Measurements from ENCODE around the gene CCDC63.

The CCDC63 gene

DNA sequence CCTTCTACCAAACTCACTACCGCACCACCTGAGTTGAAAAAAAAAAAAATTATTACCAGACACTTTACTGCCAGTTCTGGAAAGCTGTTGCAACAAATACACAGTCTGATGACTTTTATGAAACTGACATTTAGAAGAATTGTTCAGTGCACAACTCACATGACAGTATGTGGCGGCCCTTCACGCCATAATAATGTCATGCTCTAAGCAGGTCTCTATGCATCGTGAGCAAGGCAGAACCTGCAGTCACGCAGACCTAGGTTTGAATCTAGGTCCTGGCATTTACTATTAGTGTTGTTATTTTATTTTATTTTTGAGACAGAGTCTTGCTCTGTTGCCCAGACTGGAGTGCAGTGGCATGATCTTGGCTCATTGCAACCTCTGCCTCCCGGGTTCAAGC is 65.5 kb downstream of the CCDC63 start:
- Histone ChIP-seq H3K4me3 (ENCODE audit: low read depth, low read length) (no peak overlapping the region), H3K27ac (no peak overlapping the region), H3K9me3 (ENCODE audit: control insufficient read depth, low read length) (no peaks in the 10 kb centered on the region), H3K4me2 (ENCODE audit: low read length) (no peak overlapping the region), H2AFZ (no peak overlapping the region), H3K4me1 (no peaks in the 10 kb centered on the region), H3K27me3 (ENCODE audit: control insufficient read depth, insufficient read depth, low read length) (no peaks in the 10 kb centered on the region), H3K79me2 (no peaks in the 10 kb centered on the region), H3K9ac (no peak overlapping the region), H3K36me3 (ENCODE audit: control insufficient read depth, insufficient read depth, low read length) (no peaks in the 10 kb centered on the region)
- TF ChIP-seq, protein P1, sequence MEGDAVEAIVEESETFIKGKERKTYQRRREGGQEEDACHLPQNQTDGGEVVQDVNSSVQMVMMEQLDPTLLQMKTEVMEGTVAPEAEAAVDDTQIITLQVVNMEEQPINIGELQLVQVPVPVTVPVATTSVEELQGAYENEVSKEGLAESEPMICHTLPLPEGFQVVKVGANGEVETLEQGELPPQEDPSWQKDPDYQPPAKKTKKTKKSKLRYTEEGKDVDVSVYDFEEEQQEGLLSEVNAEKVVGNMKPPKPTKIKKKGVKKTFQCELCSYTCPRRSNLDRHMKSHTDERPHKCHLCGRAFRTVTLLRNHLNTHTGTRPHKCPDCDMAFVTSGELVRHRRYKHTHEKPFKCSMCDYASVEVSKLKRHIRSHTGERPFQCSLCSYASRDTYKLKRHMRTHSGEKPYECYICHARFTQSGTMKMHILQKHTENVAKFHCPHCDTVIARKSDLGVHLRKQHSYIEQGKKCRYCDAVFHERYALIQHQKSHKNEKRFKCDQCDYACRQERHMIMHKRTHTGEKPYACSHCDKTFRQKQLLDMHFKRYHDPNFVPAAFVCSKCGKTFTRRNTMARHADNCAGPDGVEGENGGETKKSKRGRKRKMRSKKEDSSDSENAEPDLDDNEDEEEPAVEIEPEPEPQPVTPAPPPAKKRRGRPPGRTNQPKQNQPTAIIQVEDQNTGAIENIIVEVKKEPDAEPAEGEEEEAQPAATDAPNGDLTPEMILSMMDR (IDR thresholded peaks at IDR 0.05), result no peak

DNA sequence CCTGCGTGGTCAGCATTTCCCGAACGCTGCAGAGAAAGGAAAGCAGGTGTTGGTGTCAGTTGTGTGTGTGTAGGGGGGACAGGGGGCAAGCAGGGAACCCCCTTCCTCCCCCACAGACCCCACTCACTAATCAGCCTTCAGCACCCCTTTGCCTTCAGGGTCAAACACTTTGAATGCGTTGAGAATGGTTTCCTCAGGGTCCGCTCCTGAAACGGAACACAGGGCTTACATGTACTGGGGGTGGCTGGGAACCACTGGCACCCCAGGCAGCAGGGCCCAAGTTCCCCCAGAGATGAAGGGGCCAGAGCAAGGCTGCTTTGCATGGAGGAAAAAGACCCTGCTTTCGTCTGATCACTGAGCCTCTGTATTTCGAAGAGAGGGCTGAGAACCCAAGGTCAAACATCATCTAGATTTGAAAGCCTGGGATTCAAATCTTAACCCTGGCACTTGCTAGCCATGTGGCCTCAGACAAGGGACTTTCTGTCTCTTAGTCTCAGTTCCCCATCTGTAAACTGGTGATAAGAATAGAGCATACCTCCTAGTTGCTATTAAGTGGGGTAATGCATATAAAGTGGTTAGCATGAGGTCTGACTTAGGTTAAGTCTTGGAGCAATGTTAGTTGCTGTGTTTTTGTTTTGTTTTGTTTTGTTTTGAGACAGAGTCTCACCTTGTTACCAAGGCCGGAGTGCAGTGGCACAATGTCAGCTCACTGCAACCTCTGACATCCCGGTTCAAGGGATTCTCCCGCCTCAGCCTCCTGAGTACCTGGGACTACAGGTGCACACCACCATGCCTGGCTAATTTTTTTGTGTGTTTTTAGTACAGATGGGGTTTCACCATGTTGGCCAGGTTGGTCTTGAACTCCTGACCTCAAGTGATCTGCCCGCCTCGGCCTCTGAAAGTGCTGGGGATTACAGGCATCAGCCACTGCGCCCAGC is 66.6 kb downstream of the CCDC63 start:
- H3K9me3 ChIP-seq (ENCODE audit: control insufficient read depth, low read length), result no peaks in the 10 kb centered on the region
- H3K4me3 ChIP-seq (ENCODE audit: low read depth, low read length), result no peak overlapping the region
- no peaks in the 10 kb centered on the region for H3K79me2 ChIP-seq
- no peaks in the 10 kb centered on the region for H3K36me3 ChIP-seq (ENCODE audit: control insufficient read depth, insufficient read depth, low read length)
- no peaks in the 10 kb centered on the region for H3K27me3 ChIP-seq (ENCODE audit: control insufficient read depth, insufficient read depth, low read length)
- no peak overlapping the region for H3K4me2 ChIP-seq (ENCODE audit: low read length)
- TF ChIP-seq, protein P1 (IDR thresholded peaks at IDR 0.05), result no peak
- H2AFZ ChIP-seq, result no peak overlapping the region
- no peaks in the 10 kb centered on the region for H3K4me1 ChIP-seq
- no peak overlapping the region for H3K9ac ChIP-seq
- H3K27ac ChIP-seq, result no peak overlapping the region

DNA sequence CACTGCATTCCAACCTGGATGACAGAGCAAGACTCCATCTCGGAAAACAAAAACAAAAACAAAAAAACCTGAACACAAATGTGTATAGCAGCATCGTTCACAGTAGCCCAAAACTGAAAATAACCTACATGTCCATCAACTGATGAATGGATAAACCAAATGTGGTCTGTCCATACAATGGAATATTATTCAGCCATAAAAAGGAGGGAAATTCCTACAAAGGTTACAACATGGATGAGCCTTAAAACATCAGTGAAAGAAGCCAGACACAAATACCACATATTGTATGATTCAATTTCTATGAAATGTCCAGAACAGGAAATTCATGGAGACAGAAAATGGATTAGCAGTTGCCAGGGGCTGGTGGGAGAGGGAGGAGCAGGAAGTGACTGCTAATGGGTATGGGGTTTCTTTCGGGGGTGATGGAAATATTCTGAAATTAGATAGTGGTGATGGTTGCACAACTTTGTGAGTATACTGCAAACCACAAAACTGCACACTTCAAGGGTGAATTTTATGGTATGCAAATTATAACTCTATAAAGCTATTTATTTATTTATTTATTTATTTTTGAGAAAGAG is 69.6 kb downstream of the CCDC63 start:
- Histone ChIP-seq H3K79me2 (no peaks in the 10 kb centered on the region), H2AFZ (no peak overlapping the region), H3K4me3 (ENCODE audit: low read depth, low read length) (no peak overlapping the region), H3K4me1 (no peaks in the 10 kb centered on the region), H3K4me2 (ENCODE audit: low read length) (no peak overlapping the region), H3K9me3 (ENCODE audit: control insufficient read depth, low read length) (no peaks in the 10 kb centered on the region), H3K27me3 (ENCODE audit: control insufficient read depth, insufficient read depth, low read length) (no peaks in the 10 kb centered on the region), H3K36me3 (ENCODE audit: control insufficient read depth, insufficient read depth, low read length) (no peaks in the 10 kb centered on the region), H3K9ac (no peak overlapping the region), H3K27ac (no peak overlapping the region)
- TF ChIP-seq, protein P1 (IDR thresholded peaks at IDR 0.05), result no peak

DNA sequence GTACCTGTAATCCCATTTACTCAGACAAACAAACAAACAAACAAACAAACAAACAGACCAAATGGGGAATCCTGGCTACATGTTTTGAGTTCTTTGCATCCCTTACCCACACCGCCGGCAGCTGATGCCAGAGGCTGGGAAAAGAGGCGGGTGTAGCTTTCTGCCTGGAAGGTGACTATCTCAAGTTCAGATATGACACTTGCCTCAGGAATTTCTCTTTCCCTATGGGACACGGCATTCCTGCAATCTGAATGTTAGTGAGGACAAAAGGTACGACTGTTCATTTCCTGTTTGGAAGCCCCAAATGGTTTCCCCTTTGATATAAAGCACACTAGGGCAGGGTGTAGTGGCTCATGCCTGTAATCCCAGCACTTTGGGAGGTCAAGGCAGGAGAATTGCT is 70.7 kb downstream of the CCDC63 start:
- H3K36me3 ChIP-seq (ENCODE audit: control insufficient read depth, insufficient read depth, low read length), result no peaks in the 10 kb centered on the region
- no peak overlapping the region for H3K4me3 ChIP-seq (ENCODE audit: low read depth, low read length)

More for the DNA sequence above, 70.7 kb downstream of the CCDC63 start:
- no peaks in the 10 kb centered on the region for H3K4me1 ChIP-seq
- H3K4me2 ChIP-seq (ENCODE audit: low read length), result no peak overlapping the region
- H2AFZ ChIP-seq, result no peak overlapping the region
- H3K9ac ChIP-seq, result no peak overlapping the region
- H3K79me2 ChIP-seq, result no peaks in the 10 kb centered on the region
- TF ChIP-seq, protein P1 (IDR thresholded peaks at IDR 0.05), result no peak
- no peak overlapping the region for H3K27ac ChIP-seq
- H3K27me3 ChIP-seq (ENCODE audit: control insufficient read depth, insufficient read depth, low read length), result no peaks in the 10 kb centered on the region
- no peaks in the 10 kb centered on the region for H3K9me3 ChIP-seq (ENCODE audit: control insufficient read depth, low read length)

All from parathyroid adenoma (tissue), 2 donors.